Vagina (tissue), 2 donors: ENCODE data around the gene TCF4. TPM values are rescaled to one million over a fixed set of nuclear protein-coding genes. Genes with fewer than 3 reads are reported as not detected.

Experiments used
- DNase-seq, 2 donors: peaks; one replicate each; pipeline ENCODE4 v3.0.0-alpha.2; 2017; ENCODE audit errors: extremely low spot score in 2 of 2
- H3K27ac ChIP-seq: fragments of 200-600 bp; sonication (generic); one replicate; pipeline ENCODE4 v1.5.1; 2019
- H3K27me3 ChIP-seq: fragments of 200-600 bp; sonication (generic); one replicate; pipeline ENCODE4 v1.5.1; 2019
- H3K36me3 ChIP-seq, 2 donors: fragments of 200-600 bp; sonication (generic); one replicate each; pipeline ENCODE4 v1.5.1; 2017 to 2019
- H3K4me1 ChIP-seq: fragments of 200-600 bp; sonication (generic); one replicate; pipeline ENCODE4 v1.5.1; 2019
- H3K4me3 ChIP-seq, 2 donors: fragments of 200-600 bp; sonication (generic); 1 replicate in 1 of 2; 2 replicates in 1 of 2; pipeline ENCODE4 v1.5.1; 2016 to 2019
- H3K9me3 ChIP-seq: fragments of 200-600 bp; sonication (generic); one replicate; pipeline ENCODE4 v1.5.1; 2019
- CTCF ChIP-seq, 3 experiments: fragments of 450-650 bp in 2 of 3; fragments of 200-600 bp in 1 of 3; sonication (generic) in 1 of 3; IDR thresholded peaks; one replicate each; pipeline ENCODE4 v1.5.1; 2017 to 2019; ENCODE audit warnings: antibody characterized with exemption in 3 of 3, mild to moderate bottlenecking in 2 of 3, moderate library complexity in 2 of 3
- POLR2A ChIP-seq, 2 donors: fragments of 450-650 bp; IDR thresholded peaks; one replicate each; pipeline ENCODE4 v1.6.1; 2017; ENCODE audit warnings: antibody characterized with exemption in 2 of 2, mild to moderate bottlenecking in 2 of 2, moderate library complexity in 2 of 2
- POLR2AphosphoS5 ChIP-seq, 2 donors: sonication (generic); formaldehyde crosslinking; IDR thresholded peaks; one replicate each; pipeline ENCODE4 v1.9.0; 2017; ENCODE audit warnings: antibody characterized with exemption in 2 of 2, mild to moderate bottlenecking in 2 of 2, low read depth in 1 of 2; ENCODE audit not compliant: insufficient read depth in 1 of 2
- intact Hi-C: fragments of 100-400 bp; cut with DNase I; formaldehyde crosslinking; loops from one replicate; pipeline ENCODE4 v1.15.1; 2023
- total RNA-seq: library from RNA; depleted of rRNA; stranded (reverse); fragments of >200 nt; gene quantifications from one replicate; pipeline ENCODE4 v1.2.3, GENCODE V29; 2016

TCF4 gene
- total RNA-seq, 1 donor from 2014 or later, result 105 TPM

- intact Hi-C loops, result no loop called here
- no peaks in the 10 kb centered on the region for H3K36me3 ChIP-seq
- no peak overlapping the region for H3K4me3 ChIP-seq
- H3K9me3 ChIP-seq, result no peaks in the 10 kb centered on the region
- no peaks in the 10 kb centered on the region for H3K27me3 ChIP-seq
- H3K27ac ChIP-seq, result no peak overlapping the region
- TF ChIP-seq CTCF (IDR thresholded peaks at IDR 0.05) (no peak), POLR2A (IDR thresholded peaks at IDR 0.05) (no peak), POLR2AphosphoS5 (IDR thresholded peaks at IDR 0.05; ENCODE audit: insufficient read depth in 1 of 2, low read depth in 1 of 2) (no peak)
- no peaks in the 10 kb centered on the region for H3K4me1 ChIP-seq
- no peak for DNase-seq
These were observed 218.6 kb downstream of the TCF4 start for GRCh38 chr18:55369346-55369745.

GRCh38 chr18:55365342-55365741 is 222.7 kb downstream of the TCF4 start:
- Histone ChIP-seq H3K36me3 (no peaks in the 10 kb centered on the region), H3K27me3 (no peaks in the 10 kb centered on the region), H3K4me1 (no peaks in the 10 kb centered on the region), H3K9me3 (no peaks in the 10 kb centered on the region), H3K27ac (no peak overlapping the region), H3K4me3 (no peak overlapping the region)
- no peak for DNase-seq
- intact Hi-C loops, result no loop called here
- TF ChIP-seq CTCF (IDR thresholded peaks at IDR 0.05) (no peak), POLR2A (IDR thresholded peaks at IDR 0.05) (no peak), POLR2AphosphoS5 (IDR thresholded peaks at IDR 0.05; ENCODE audit: insufficient read depth in 1 of 2, low read depth in 1 of 2) (no peak)

- Histone ChIP-seq H3K4me3 (no peak overlapping the region), H3K4me1 (no peaks in the 10 kb centered on the region), H3K9me3 (no peaks in the 10 kb centered on the region), H3K36me3 (no peaks in the 10 kb centered on the region), H3K27me3 (no peaks in the 10 kb centered on the region), H3K27ac (no peak overlapping the region)
- DNase-seq, result no peak
- intact Hi-C loops, result no loop called here
- TF ChIP-seq CTCF (IDR thresholded peaks at IDR 0.05) (no peak), POLR2A (IDR thresholded peaks at IDR 0.05) (no peak)
These were observed 225.7 kb downstream of the TCF4 start for GRCh38 chr18:55362303-55362702.

GRCh38 chr18:55361492-55362250 is 226.3 kb downstream of the TCF4 start:
- no peak overlapping the region for H3K27ac ChIP-seq
- H3K4me1 ChIP-seq, result no peaks in the 10 kb centered on the region
- intact Hi-C loops, result no loop called here
- no peak for DNase-seq
- H3K36me3 ChIP-seq, result no peaks in the 10 kb centered on the region
- H3K4me3 ChIP-seq, result no peak overlapping the region
- no peaks in the 10 kb centered on the region for H3K9me3 ChIP-seq
- H3K27me3 ChIP-seq, result no peaks in the 10 kb centered on the region
- no peak for TF ChIP-seq CTCF (IDR thresholded peaks at IDR 0.05)
- TF ChIP-seq POLR2AphosphoS5 (IDR thresholded peaks at IDR 0.05; ENCODE audit: insufficient read depth in 1 of 2, low read depth in 1 of 2), result no peak
- TF ChIP-seq POLR2A (IDR thresholded peaks at IDR 0.05), result no peak

- Histone ChIP-seq H3K27ac (no peak overlapping the region), H3K4me1 (peaks cover 3% of the 10 kb centered on the region), H3K27me3 (no peaks in the 10 kb centered on the region), H3K36me3 (no peaks in the 10 kb centered on the region), H3K9me3 (no peaks in the 10 kb centered on the region), H3K4me3 (no peak overlapping the region)
- DNase-seq, result no peak
- intact Hi-C loops, result no loop called here
- TF ChIP-seq POLR2A (IDR thresholded peaks at IDR 0.05) (no peak), POLR2AphosphoS5 (IDR thresholded peaks at IDR 0.05; ENCODE audit: insufficient read depth in 1 of 2, low read depth in 1 of 2) (no peak), CTCF (IDR thresholded peaks at IDR 0.05) (no peak)
These were observed 227.9 kb downstream of the TCF4 start for GRCh38 chr18:55360061-55360460.
